Kidney (tissue), 14 donors: ENCODE measurements around the gene DPP6. TPM values are rescaled to one million over a fixed set of nuclear protein-coding genes. Genes with fewer than 3 reads are reported as not detected.

ENCODE experiments used
- DNase-seq, 5 donors: peaks; one replicate each; pipeline ENCODE4 v3.0.0-alpha.2; 2013 to 2020
- FAIRE-seq: peaks from 2 replicates; lab custom pipeline; 2012; peaks lifted over from hg19 to GRCh38; lab: Jason Lieb, UNC
- H3K27ac ChIP-seq, 2 donors: one replicate each; pipeline ENCODE4 v1.7.0; 2013; ENCODE audit warnings: low read depth in 2 of 2, low read length in 2 of 2, inconsistent platforms in 1 of 2
- H3K27me3 ChIP-seq: one replicate; pipeline ENCODE4 v1.7.1; 2013; ENCODE audit warnings: low read length, inconsistent platforms; ENCODE audit not compliant: control insufficient read depth, insufficient read depth
- H3K36me3 ChIP-seq, 3 donors: one replicate each; pipeline versions ENCODE4 v1.7.0 to v1.7.1; 2013; ENCODE audit warnings: low read length in 3 of 3, control low read depth in 1 of 3, inconsistent platforms in 1 of 3; ENCODE audit not compliant: insufficient read depth in 3 of 3, control insufficient read depth in 2 of 3
- H3K4me1 ChIP-seq, 3 donors: one replicate each; pipeline versions ENCODE4 v1.7.0 to v1.7.1; 2013; ENCODE audit warnings: low read length in 3 of 3, inconsistent platforms in 1 of 3, low read depth in 1 of 3; ENCODE audit not compliant: control insufficient read depth in 2 of 3, insufficient read depth in 2 of 3
- H3K4me3 ChIP-seq, 3 donors: one replicate each; pipeline versions ENCODE4 v1.7.0 to v1.8.1; 2013; ENCODE audit warnings: low read length in 3 of 3, control low read depth in 1 of 3, inconsistent platforms in 1 of 3
- H3K9ac ChIP-seq, 3 donors: one replicate each; pipeline versions ENCODE4 v1.7.0 to v1.7.1; 2013; ENCODE audit warnings: low read length in 3 of 3, control low read depth in 1 of 3, inconsistent platforms in 1 of 3
- H3K9me3 ChIP-seq, 3 donors: one replicate each; pipeline versions ENCODE4 v1.7.0 to v1.7.1; 2013; ENCODE audit warnings: low read length in 3 of 3, control low read depth in 1 of 3, inconsistent platforms in 1 of 3; ENCODE audit not compliant: control insufficient read depth in 2 of 3, insufficient read depth in 1 of 3
- intact Hi-C: fragments of 100-400 bp; cut with DNase I; formaldehyde crosslinking; loops from one replicate; pipeline ENCODE4 v1.11.1; 2022
- polyA plus RNA-seq: library from polyadenylated mRNA; stranded (reverse); fragments of 350-450 nt; fragmentation: Illumina TruSeq; extraction: RNeasy Lipid Tissue Mini Kit (QIAGEN cat#74804); gene quantifications from one replicate; pipeline ENCODE4 v1.2.3, GENCODE V29; 2014; ENCODE audit warnings: low read depth, low replicate concordance; ENCODE audit not compliant: insufficient read depth
- total RNA-seq: library from RNA; stranded (reverse); fragmentation: NEBNext Ultra II Directional; extraction: Animal tissue kit (Norgen Biotek cat#: 25700); gene quantifications from one replicate; pipeline ENCODE4 v1.2.1, GENCODE V29; 2021
- TF ChIP-seq, protein P1 (sequence below): IDR thresholded peaks from 3 replicates; pipeline ENCODE4 v1.5.1; 2012; ENCODE audit warnings: mild to moderate bottlenecking, moderate library complexity, borderline replicate concordance; ENCODE audit not compliant: insufficient read depth; ENCODE audit errors: extremely low read depth
- donor health status: control.
- donor health status: control.
- donor health status: control.
- donor health status: control.
- donor health status: control.
- donor health status: DM: yes; HTN: yes; CAD: no.
- donor health status: Normal renal cell carcinoma (clear cell type).

Gene DPP6
- total and polyA plus RNA-seq, 2 donors from 2014 or later: 1.8 to 6.9 TPM

- H3K4me3 ChIP-seq: no peak overlapping the region
- intact Hi-C loops: no loop called here
- H3K9ac ChIP-seq: no peak overlapping the region
- TF ChIP-seq, protein P1, sequence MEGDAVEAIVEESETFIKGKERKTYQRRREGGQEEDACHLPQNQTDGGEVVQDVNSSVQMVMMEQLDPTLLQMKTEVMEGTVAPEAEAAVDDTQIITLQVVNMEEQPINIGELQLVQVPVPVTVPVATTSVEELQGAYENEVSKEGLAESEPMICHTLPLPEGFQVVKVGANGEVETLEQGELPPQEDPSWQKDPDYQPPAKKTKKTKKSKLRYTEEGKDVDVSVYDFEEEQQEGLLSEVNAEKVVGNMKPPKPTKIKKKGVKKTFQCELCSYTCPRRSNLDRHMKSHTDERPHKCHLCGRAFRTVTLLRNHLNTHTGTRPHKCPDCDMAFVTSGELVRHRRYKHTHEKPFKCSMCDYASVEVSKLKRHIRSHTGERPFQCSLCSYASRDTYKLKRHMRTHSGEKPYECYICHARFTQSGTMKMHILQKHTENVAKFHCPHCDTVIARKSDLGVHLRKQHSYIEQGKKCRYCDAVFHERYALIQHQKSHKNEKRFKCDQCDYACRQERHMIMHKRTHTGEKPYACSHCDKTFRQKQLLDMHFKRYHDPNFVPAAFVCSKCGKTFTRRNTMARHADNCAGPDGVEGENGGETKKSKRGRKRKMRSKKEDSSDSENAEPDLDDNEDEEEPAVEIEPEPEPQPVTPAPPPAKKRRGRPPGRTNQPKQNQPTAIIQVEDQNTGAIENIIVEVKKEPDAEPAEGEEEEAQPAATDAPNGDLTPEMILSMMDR: no peak
- FAIRE-seq (no peak), DNase-seq (no peak)
- H3K27ac ChIP-seq: no peak overlapping the region
- H3K9me3 ChIP-seq: no peaks in the 10 kb centered on the region
- H3K36me3 ChIP-seq: no peaks in the 10 kb centered on the region
- H3K27me3 ChIP-seq: no peaks in the 10 kb centered on the region
- H3K4me1 ChIP-seq: no peaks in the 10 kb centered on the region
These were observed 723.5 kb downstream of the DPP6 start for GRCh38 chr7:154775681-154776080.

DNA sequence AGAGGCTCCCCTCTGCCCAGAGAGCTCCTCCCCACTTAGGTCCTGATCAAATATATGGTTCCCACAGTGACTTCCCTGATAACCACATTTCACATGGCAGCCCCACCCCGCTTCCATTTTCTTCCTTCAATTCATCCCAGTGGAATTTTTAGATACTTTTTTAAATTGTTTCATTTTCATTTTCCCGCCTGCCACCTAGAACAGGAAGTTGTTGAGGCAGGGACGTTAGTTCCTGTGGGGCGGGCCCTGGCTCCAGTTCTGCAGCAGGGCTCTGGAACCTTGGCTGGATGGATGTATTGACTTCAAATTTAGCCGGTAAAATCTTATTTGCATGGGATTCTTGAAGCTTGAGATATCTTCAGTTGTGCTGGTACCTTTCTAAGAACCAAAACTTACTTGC, 724.2 kb downstream of the DPP6 start:
- intact Hi-C loops: no loop called here
- FAIRE-seq: no peak
- H3K4me1 ChIP-seq: no peaks in the 10 kb centered on the region

DNA sequence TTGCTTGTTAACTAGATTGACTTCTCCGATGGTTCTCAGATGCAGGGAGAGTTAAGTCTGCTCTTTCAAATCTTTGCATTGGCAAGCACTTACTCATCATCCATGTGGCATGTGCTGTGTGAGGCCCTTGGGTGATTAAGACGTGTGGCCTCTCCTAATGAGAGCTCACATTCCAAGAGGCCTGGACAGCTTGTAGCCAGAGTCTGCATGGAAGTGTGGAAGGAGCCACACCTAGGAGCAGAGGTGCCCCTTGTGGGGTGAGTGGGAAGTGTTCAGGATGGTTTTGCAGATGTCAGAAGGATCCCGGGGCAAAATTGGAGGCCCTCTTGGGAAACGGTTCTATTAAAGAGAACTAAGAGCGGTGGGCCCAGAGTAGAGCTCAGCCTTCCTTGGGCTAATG, 724.8 kb downstream of the DPP6 start:
- Histone ChIP-seq H3K9me3 (no peaks in the 10 kb centered on the region), H3K4me1 (no peaks in the 10 kb centered on the region), H3K27me3 (no peaks in the 10 kb centered on the region), H3K27ac (no peak overlapping the region), H3K9ac (no peak overlapping the region), H3K36me3 (no peaks in the 10 kb centered on the region), H3K4me3 (no peak overlapping the region)
- FAIRE-seq: no peak
- intact Hi-C loops: no loop called here
- no peak for DNase-seq
- TF ChIP-seq, protein P1: no peak

More for the DNA sequence above, 724.2 kb downstream of the DPP6 start:
- H3K9ac ChIP-seq: no peak overlapping the region
- TF ChIP-seq, protein P1: no peak
- H3K27ac ChIP-seq: no peak overlapping the region
- H3K27me3 ChIP-seq: no peaks in the 10 kb centered on the region
- H3K9me3 ChIP-seq: no peaks in the 10 kb centered on the region
- H3K4me3 ChIP-seq: no peak overlapping the region
- H3K36me3 ChIP-seq: no peaks in the 10 kb centered on the region
- no peak for DNase-seq

DNA sequence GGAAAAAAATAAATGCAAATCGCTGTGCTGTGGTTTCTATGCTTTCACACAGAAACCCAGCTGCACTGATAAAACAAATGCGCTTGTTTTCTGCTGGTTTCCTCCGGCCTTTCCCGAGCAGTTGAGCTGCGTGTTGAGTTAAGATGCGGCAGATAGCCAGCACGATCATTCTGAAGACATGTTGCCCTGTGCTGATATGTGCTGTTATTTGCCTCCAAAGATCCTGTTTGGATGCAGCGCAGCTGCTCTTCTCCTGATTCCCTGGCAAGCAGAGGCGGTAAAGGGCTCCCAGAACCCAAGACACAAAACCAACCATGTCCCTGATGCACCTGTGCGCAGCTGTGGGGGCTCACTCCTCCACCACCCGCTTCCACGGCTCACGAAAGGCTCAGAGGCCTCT, 725.3 kb downstream of the DPP6 start:
- intact Hi-C loops: no loop called here
- no peaks in the 10 kb centered on the region for H3K9me3 ChIP-seq
- DNase-seq: no peak

More for the DNA sequence above, 725.3 kb downstream of the DPP6 start:
- Histone ChIP-seq H3K36me3 (no peaks in the 10 kb centered on the region), H3K27me3 (no peaks in the 10 kb centered on the region), H3K27ac (no peak overlapping the region), H3K9ac (no peak overlapping the region), H3K4me3 (no peak overlapping the region), H3K4me1 (no peaks in the 10 kb centered on the region)
- TF ChIP-seq, protein P1: no peak
- no peak for FAIRE-seq
